Measurements from ENCODE around the gene GNG12. TPM values are rescaled to one million over a fixed set of nuclear protein-coding genes. Genes with fewer than 3 reads are reported as not detected.

The GNG12 gene
- polyA plus RNA-seq, 12 donors: 42.2 to 255 (median 56.9) TPM

DNA sequence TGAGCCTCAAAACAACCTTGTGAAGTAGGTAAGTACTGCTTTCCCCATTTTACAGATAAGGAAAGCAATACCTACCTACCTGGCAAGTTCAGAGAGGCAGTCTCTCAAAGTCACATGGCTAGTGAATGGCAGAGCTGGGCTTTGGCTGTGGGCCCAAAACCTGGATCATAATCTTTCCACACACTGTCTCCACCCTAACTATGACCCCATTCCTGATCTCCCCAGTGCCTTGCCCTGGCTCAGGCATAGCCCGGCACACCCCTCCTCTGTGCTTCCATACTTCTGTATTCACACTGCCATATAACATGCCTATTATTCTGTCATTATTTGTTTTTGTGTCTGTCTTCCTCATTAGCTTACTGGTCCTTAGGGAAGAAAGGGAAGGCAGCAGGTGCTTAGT lies 15.9 kb downstream of the GNG12 start:
- DNase-seq: no peak

DNA sequence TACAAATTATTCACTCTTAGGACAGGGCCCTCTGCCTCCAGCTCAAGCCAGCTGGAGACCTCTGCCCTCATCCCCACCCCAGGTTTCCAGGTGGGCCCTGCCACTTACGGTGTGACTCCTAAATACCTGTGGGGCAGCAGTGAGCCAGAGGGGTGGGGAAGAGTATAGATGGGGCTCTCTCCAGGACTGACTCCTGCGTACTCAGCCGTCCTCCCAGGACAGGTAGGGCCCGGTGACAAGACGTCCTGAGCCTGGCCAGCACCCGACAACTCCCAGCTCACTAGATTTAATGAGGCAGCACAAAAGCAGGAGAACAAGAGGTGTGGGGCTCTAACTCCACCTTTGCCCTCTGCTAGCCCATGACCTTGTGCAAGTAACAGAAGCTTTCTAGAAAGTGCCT lies 16.8 kb downstream of the GNG12 start:
- no peak for DNase-seq

DNA sequence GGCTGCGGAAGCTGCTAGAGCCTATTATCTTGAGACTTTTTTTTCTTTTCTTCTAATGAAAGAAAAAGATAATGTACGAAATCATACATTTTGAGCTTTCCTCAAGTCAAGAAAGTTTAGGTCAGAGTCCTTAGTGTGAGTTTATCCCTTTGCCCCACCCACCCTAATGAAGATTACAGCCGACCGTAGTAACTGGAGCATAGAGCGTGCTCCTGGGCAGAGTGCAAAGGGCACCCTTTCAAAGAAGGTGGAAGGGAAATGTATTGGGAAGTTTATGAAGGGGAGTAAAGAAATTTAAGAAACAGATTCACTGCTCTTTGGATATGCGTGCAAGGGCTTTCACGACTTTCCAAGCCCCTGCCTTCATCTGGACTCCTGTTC lies 17.2 kb downstream of the GNG12 start:
- no peak for DNase-seq

- DNase-seq: no peak
Observed at GRCh38 chr1:67815303-67816094, 17.8 kb downstream of the GNG12 start.

DNA sequence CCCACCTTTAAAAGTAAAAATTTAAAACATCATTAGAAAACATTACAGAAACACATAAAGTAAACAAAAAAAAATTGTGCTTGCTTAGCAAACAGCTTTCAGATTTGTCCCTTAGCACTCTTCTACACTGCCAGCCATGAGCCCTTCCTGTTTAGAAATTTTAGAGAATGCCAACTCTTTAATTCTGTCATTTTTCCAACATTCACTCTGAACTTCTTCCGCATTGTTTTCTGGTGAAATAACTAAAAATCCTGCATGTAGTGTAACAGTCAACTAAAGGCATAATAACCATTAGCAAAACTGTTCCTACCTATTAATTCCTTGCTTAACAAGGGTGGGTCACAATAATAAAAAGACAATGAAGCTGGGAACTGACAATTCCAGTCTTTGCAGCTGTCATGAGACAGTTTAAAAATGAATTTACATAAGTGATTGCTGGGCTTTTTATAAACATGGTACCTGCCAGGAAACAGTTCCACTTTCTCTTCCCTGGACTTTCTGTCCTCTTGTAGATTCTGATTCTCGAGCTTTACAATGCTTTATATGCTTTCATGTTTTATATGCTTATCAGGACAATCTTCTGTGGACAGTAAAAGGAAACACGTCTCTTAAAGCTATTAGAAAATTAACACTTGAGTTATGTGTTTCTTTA lies 19.0 kb downstream of the GNG12 start:
- DNase-seq: no peak

DNA sequence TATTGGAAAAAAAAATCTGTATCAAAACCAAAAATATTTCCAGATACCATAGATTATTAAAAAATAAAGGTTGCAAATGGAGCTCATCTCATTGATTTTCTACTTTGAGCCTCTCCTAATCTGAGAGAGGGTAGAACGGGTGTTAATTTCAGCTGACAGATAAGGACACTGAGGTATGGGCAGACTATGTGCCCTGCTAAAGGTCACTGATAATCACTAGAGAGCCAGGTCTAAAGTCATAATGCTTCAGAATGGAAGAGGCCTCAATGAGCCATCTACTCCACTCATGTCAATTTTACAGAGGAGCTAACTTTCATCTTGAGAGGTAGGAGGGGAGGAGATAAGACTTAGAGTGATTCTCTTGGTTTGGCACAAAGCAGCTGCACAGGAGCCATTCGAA lies 21.0 kb downstream of the GNG12 start:
- no peak for DNase-seq

DNA sequence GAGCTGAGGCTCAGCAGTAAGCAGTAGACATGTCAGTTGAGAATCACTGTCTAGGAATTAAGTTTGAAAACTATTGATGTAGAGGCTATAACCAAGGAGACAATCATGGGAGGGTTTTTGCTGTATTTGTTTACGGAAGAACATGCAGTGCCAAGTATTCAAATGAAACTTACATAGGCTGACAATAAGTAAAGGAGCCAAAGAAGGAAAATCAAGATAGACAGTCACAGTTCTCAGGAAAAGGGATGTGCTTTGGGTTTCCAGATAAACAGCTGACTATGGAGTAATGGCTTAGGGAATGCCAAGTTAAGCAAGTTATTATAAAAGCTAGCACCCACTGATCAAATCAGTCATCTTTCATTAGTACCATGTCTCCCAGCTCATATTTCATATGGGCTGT lies 21.5 kb downstream of the GNG12 start:
- no peak for DNase-seq

DNA sequence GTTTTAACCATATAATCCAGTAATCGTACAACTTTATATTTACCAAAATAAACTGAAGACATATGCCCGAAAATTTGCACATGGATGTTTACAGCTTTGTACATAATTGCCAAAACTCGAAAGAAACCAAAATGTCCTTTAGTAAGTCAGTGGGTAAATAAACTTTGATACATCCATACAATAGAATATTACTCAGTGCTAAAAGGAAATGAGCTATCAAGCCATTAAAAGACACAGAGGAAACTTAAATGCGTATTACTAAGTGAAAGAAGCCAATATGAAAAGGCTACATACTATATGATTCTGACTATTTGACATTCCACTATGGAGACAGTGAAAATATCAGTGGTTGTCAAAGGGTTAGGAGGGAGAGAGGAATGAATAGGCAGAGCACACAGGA lies 23.4 kb downstream of the GNG12 start:
- no peak for DNase-seq

GRCh38 chr1:67807282-67807681 lies 26.0 kb downstream of the GNG12 start:
- DNase-seq: no peak

GRCh38 chr1:67804710-67805109 lies 28.6 kb downstream of the GNG12 start:
- no peak for DNase-seq

DNA sequence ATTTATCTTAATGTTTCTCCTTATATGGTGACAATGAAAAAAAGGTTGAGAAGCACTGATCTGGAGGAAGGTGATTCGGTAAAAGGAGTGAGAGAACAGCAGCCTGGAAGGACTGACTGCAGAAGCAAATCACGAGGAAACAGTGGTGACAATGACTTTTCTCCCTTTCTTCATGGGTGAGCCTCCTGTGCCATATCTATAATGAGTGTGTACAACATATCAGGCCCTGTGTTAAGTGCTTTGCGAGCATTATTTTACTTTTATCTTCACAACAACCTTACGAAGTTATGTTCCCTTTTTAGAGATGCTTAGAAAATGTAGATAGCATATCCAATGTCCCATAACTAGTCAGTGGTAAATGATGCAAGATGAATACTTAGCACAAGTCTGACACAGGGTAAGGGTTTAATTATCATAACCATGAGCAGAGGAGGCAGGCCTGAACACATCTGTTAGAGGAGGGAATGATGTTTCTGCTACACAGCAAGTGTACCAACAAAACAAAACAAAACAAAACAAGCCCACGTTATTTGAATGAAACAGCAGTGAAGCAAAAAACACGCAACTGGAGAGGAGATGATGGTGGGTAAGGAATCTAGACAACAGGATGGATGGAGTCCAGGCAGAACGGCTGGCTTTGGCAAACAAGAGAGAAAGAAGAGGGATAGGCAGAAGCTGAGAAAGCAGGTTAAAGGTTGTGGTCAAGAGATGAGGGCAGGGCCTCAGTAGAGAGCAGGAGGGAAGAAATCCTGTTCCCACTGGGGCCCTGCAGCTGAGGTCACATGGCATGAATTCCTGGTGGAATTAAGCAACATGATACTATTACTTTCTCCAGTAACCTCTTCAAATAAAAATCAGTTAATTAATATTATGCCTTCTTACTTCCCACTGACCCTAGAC lies 29.6 kb downstream of the GNG12 start:
- no peak for DNase-seq

- no peak for DNase-seq
Observed at GRCh38 chr1:67802565-67802964, 30.7 kb downstream of the GNG12 start.

DNA sequence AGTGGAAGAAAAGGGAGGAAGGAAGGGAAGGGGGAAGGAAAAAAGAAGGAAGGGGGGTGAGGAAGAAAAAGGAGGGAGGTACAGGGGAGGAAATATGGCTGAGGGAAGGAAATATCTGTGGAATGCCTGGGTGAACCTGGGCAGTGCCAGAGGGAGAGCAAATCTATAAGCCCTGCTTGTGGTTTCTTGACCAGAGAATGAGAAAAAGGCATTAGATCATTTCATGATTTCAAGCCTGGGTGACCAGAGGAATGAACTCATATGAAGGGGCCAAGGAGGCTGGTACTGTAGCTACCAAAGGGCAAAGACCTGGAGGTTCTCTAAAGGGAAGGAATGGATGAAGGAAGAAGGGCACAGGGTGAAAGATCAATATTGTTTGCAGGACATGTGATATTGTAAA lies 31.4 kb downstream of the GNG12 start:
- DNase-seq: no peak

- no peak for DNase-seq
Observed at GRCh38 chr1:67795179-67795912, 37.9 kb downstream of the GNG12 start.

DNA sequence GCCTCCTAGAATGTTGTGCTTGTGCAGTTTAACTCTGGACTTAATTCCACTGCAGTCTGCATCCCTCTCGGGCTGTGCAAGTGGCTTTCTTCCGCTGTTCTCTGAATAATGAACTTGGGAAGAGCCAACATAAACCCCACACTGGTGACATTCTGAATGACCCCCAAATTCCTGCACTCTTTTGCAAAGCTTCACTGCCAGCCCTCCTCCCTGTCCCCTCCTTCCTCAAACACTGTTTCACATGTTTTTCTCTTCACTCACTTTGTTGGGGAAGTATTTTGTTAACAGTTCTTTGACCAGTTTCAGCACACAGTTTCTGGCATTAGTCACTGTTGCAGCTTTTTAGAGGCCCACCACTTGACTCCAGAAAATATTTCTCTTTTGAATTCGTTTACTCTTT lies 39.7 kb downstream of the GNG12 start:
- no peak for DNase-seq

DNA sequence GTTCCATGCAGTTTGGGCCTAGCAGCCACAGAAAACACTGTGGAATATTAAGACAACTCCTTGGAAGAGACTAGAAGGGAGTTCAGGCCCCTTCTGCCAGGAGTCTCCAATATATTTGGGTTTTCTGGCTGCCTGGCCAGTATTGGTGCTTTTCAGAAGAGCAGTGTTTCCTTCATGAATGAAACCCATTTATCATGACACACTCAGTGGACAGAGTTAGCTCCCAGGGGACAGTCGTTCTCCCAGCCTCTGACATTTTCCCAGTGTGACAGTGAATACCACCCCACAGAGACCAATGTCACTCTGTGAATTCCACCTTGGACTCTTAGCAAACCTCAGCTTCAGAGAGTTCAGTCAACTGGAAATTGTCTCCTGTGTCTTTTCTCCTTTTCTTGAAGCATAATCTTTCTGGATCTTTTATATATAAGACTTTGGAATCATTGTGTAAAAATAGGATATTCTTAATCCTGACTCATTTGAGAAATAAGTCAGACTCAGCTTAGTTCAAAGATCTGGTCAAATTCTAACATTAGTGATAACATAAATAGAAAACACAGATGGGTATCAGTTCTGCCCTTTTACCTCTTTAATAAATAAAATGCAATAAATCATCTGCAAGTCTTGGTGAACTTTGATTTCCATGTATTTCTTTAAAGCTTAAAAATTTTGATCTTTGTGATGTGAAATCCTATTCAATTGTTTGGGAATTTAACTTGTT lies 40.4 kb downstream of the GNG12 start:
- DNase-seq: no peak

GRCh38 chr1:67792103-67792502 lies 41.2 kb downstream of the GNG12 start:
- DNase-seq: no peak

DNA sequence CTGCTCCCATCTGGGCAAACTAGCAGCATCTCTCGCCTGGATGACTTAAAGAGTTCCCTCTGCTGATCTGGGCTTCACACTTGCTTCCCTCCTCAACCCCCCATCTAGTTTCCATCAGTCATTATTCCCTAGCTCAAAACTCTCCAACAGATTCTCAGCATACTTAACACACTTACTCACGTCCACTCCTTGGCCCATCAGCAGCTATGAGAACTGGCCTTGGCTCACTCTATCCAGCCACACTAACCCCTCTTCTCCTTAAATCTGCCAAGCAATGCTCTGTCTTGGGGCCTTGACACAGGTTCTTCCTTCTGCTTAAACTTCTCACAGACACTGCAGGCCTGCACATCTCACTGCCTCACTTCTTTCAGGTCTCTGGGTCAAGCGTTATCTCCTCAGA lies 41.6 kb downstream of the GNG12 start:
- peak; percentile 47 for DNase-seq

DNA sequence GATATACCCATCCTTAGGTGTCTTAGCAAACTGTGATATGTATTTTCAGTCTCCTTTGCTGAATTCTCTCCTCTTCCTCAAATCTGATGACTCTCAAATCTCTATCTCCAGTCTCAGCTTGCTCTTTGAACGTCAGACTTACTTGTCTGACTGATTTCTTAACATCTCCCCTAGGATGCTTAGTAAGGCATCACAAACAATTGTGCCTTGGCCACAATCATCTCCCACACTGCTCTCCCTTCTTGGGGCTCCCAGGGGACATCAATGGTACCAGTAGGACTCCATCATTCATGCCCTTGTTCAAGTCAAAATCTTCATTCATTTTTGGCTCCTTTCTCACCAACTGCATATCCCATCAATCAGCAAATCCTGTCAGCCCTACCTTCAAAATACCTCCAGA lies 42.0 kb downstream of the GNG12 start:
- no peak for DNase-seq

GRCh38 chr1:67790201-67790692 lies 43.0 kb downstream of the GNG12 start:
- DNase-seq: no peak

DNA sequence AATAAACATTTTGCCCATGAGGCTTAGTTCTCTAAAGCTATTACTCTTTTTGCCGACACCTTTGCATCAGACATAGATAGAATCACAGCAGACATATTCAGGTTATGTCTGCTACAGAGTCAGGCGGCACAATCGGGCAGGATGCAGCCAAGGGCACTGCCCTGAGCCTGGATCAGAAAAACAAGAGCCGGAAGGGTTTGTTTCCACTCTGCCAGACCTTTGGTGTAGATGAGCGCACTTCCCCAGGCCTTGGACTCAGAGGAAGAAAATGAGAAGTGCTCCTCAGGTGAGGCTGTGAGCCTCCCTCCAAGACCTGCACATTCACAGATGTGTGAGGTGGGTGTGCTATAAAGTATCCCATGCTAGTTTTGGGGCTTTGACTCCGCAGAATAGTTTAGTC lies 43.7 kb downstream of the GNG12 start:
- no peak for DNase-seq
